Neural cell (in vitro differentiated cells): ENCODE data around the gene PPFIBP1. TPM values are rescaled to one million over a fixed set of nuclear protein-coding genes. Genes with fewer than 3 reads are reported as not detected.

ENCODE experiments used
- H2AFZ ChIP-seq: fragments of 200-600, 300-800 bp; sonication (generic), shearing (Covaris generic); 2 replicates; pipeline ENCODE4 v1.6.0; 2014; ENCODE audit warnings: low read depth, mild to moderate bottlenecking, antibody characterized with exemption, low read length, moderate library complexity
- H3F3A ChIP-seq: fragments of 200-600 bp; shearing (Covaris generic); 2 replicates; pipeline ENCODE4 v1.6.1; 2016; ENCODE audit warnings: mild to moderate bottlenecking, moderate library complexity, mixed read lengths, antibody characterized with exemption, low read length; ENCODE audit not compliant: insufficient read depth, poor library complexity, severe bottlenecking
- H3K27ac ChIP-seq: fragments of 200-600, 300-800 bp; sonication (generic), shearing (Covaris generic); 2 replicates; pipeline ENCODE4 v1.5.1; 2014; ENCODE audit warnings: mild to moderate bottlenecking, low read length, moderate library complexity
- H3K27me3 ChIP-seq: fragments of 300-800, 200-600 bp; sonication (generic), shearing (Covaris generic); 2 replicates; pipeline ENCODE4 v1.6.0; 2014; ENCODE audit warnings: mild to moderate bottlenecking, low read depth, low read length, moderate library complexity; ENCODE audit not compliant: insufficient read depth
- H3K36me3 ChIP-seq: fragments of 300-800, 200-600 bp; sonication (generic), shearing (Covaris generic); 2 replicates; pipeline ENCODE4 v1.5.1; 2014; ENCODE audit warnings: mild to moderate bottlenecking, antibody characterized with exemption, low read length, moderate library complexity; ENCODE audit not compliant: insufficient read depth
- H3K4me2 ChIP-seq: fragments of 300-800, 200-600 bp; sonication (generic), shearing (Covaris generic); 2 replicates; pipeline ENCODE4 v1.6.0; 2014; ENCODE audit warnings: mild to moderate bottlenecking, low read length
- H3K4me3 ChIP-seq: fragments of 300-800, 200-600 bp; sonication (generic), shearing (Covaris generic); 2 replicates; pipeline ENCODE4 v1.5.1; 2014; ENCODE audit warnings: mild to moderate bottlenecking, low read length, moderate library complexity
- H3K79me2 ChIP-seq: fragments of 200-600 bp; shearing (Covaris generic); replicated peaks from 2 replicates; pipeline ENCODE4 v1.6.0; 2014; ENCODE audit warnings: mild to moderate bottlenecking, low read length, moderate library complexity; ENCODE audit not compliant: insufficient read depth
- H3K9ac ChIP-seq: fragments of 300-800, 200-600 bp; sonication (generic), shearing (Covaris generic); 2 replicates; pipeline ENCODE4 v1.6.1; 2016; ENCODE audit warnings: mild to moderate bottlenecking, low read length, mixed read lengths
- H3K9me2 ChIP-seq: fragments of 200-600 bp; shearing (Covaris generic); 2 replicates; pipeline ENCODE4 v1.6.1; 2016; ENCODE audit warnings: mild to moderate bottlenecking, low read length, mixed read lengths; ENCODE audit not compliant: insufficient read depth
- H3K9me3 ChIP-seq: fragments of 200-600, 300-800 bp; sonication (generic), shearing (Covaris generic); 2 replicates; pipeline ENCODE4 v1.6.1; 2016; ENCODE audit warnings: mild to moderate bottlenecking, mixed run types, low read length, moderate library complexity, mixed read lengths
- H4K20me1 ChIP-seq: fragments of 200-600 bp; shearing (Covaris generic); 2 replicates; pipeline ENCODE4 v1.6.1; 2016; ENCODE audit warnings: mild to moderate bottlenecking, mixed run types; ENCODE audit not compliant: insufficient read depth
- EP300 ChIP-seq: fragments of 450-650 bp; conservative IDR thresholded peaks from 2 replicates; pipeline ENCODE4 v1.6.1; 2014; ENCODE audit warnings: antibody characterized with exemption, mild to moderate bottlenecking, moderate library complexity; ENCODE audit not compliant: poor library complexity, severe bottlenecking
- EZH2 ChIP-seq: fragments of 200-600, 300-800 bp; shearing (Covaris generic), sonication (generic); IDR thresholded peaks from 2 replicates; pipeline ENCODE4 v1.6.1; 2014; ENCODE audit warnings: antibody characterized with exemption, low read length, borderline replicate concordance, mild to moderate bottlenecking; ENCODE audit not compliant: insufficient read depth, poor library complexity, severe bottlenecking
- MXI1 ChIP-seq: fragments of 450-650 bp; conservative IDR thresholded peaks from 2 replicates; pipeline ENCODE4 v1.6.1; 2014; ENCODE audit warnings: antibody characterized with exemption, mild to moderate bottlenecking; ENCODE audit not compliant: poor library complexity, severe bottlenecking
- POLR2AphosphoS5 ChIP-seq: IDR thresholded peaks from 2 replicates; pipeline ENCODE4 v1.6.1; 2012
- RAD21 ChIP-seq: fragments of 450-650 bp; conservative IDR thresholded peaks from 2 replicates; pipeline ENCODE4 v1.6.1; 2014; ENCODE audit warnings: antibody characterized with exemption, mild to moderate bottlenecking, moderate library complexity
- SMC3 ChIP-seq: fragments of 450-650 bp; conservative IDR thresholded peaks from 2 replicates; pipeline ENCODE4 v1.6.1; 2014; ENCODE audit warnings: antibody characterized with exemption, mild to moderate bottlenecking, moderate library complexity; ENCODE audit not compliant: poor library complexity
- TAF1 ChIP-seq: IDR thresholded peaks from 2 replicates; pipeline ENCODE4 v1.6.1; 2012; ENCODE audit warnings: low read depth
- polyA plus RNA-seq: library from polyadenylated mRNA; depleted of rRNA; stranded (reverse); fragments of >200 nt; gene quantifications from 2 replicates; pipeline ENCODE4 v1.2.3, GENCODE V29; 2014
- TF ChIP-seq, protein P1 (sequence below): fragments of 450-650 bp; IDR thresholded peaks from 2 replicates; pipeline ENCODE4 v1.5.1; 2014; ENCODE audit warnings: antibody characterized with exemption, mild to moderate bottlenecking, moderate library complexity; ENCODE audit not compliant: poor library complexity, severe bottlenecking
- TF ChIP-seq, protein P2 (sequence below): IDR thresholded peaks from 2 replicates; pipeline ENCODE4 v1.6.1; 2012; ENCODE audit warnings: borderline replicate concordance

The PPFIBP1 gene
- polyA plus RNA-seq, 1 donor from 2014 or later = 30.2 TPM

DNA sequence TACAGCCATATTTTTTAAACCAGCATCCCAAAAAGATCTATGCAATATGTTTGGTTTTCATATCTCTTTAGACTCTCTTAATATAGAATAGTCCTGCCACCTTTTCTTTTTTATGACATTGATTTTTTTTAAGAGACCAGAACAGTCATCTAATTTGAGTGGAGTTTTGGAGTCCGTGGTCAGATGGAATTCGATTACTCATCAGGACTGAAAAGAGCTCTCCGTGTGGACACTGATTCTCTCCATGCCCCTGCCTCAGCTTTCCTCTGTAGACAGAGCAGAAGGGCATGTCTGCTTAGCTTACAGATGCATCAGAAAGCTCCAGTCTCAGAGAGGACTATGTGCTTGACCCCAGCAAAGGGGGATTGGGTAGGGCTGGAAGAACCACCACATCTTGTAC, 49.7 kb upstream of the PPFIBP1 start (continued):
- TF ChIP-seq SMC3 = no peak

DNA sequence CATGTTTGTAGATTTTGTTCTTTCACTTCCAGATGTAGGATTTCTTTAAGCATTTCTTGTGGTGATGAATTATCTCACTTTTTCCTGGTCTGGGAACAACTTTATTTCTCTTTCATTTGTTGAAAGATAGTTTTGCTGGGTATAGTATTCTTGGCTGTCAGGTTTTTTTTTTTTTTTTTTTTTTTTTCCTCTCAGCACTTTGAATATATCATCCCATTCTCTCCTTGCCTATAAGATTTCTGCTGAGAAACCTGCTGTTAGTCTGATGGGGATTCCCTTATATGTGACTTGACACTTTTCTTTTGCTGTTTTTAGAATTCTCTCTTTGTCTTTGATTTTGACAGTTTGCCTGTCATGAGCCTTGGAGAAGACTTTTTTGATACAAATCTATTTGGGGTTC, 47.0 kb upstream of the PPFIBP1 start:
- Histone ChIP-seq H3K9me2 (no peaks in the 10 kb centered on the region), H3K9ac (no peak overlapping the region), H3K27me3 (no peaks in the 10 kb centered on the region), H3K27ac (no peak overlapping the region), H3K4me3 (no peak overlapping the region), H3K9me3 (peaks cover 5% of the 10 kb centered on the region), H4K20me1 (no peaks in the 10 kb centered on the region), H3K79me2 (no peaks in the 10 kb centered on the region), H3K4me2 (no peak overlapping the region), H3K36me3 (no peaks in the 10 kb centered on the region), H2AFZ (no peak overlapping the region), H3F3A (no peaks in the 10 kb centered on the region)
- TF ChIP-seq EP300 (no peak), RAD21 (no peak), MXI1 (no peak), EZH2 (no peak), TAF1 (no peak), SMC3 (no peak), POLR2AphosphoS5 (no peak)
- TF ChIP-seq, protein P1, sequence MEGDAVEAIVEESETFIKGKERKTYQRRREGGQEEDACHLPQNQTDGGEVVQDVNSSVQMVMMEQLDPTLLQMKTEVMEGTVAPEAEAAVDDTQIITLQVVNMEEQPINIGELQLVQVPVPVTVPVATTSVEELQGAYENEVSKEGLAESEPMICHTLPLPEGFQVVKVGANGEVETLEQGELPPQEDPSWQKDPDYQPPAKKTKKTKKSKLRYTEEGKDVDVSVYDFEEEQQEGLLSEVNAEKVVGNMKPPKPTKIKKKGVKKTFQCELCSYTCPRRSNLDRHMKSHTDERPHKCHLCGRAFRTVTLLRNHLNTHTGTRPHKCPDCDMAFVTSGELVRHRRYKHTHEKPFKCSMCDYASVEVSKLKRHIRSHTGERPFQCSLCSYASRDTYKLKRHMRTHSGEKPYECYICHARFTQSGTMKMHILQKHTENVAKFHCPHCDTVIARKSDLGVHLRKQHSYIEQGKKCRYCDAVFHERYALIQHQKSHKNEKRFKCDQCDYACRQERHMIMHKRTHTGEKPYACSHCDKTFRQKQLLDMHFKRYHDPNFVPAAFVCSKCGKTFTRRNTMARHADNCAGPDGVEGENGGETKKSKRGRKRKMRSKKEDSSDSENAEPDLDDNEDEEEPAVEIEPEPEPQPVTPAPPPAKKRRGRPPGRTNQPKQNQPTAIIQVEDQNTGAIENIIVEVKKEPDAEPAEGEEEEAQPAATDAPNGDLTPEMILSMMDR = no peak
- TF ChIP-seq, protein P2, sequence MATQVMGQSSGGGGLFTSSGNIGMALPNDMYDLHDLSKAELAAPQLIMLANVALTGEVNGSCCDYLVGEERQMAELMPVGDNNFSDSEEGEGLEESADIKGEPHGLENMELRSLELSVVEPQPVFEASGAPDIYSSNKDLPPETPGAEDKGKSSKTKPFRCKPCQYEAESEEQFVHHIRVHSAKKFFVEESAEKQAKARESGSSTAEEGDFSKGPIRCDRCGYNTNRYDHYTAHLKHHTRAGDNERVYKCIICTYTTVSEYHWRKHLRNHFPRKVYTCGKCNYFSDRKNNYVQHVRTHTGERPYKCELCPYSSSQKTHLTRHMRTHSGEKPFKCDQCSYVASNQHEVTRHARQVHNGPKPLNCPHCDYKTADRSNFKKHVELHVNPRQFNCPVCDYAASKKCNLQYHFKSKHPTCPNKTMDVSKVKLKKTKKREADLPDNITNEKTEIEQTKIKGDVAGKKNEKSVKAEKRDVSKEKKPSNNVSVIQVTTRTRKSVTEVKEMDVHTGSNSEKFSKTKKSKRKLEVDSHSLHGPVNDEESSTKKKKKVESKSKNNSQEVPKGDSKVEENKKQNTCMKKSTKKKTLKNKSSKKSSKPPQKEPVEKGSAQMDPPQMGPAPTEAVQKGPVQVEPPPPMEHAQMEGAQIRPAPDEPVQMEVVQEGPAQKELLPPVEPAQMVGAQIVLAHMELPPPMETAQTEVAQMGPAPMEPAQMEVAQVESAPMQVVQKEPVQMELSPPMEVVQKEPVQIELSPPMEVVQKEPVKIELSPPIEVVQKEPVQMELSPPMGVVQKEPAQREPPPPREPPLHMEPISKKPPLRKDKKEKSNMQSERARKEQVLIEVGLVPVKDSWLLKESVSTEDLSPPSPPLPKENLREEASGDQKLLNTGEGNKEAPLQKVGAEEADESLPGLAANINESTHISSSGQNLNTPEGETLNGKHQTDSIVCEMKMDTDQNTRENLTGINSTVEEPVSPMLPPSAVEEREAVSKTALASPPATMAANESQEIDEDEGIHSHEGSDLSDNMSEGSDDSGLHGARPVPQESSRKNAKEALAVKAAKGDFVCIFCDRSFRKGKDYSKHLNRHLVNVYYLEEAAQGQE = no peak

DNA sequence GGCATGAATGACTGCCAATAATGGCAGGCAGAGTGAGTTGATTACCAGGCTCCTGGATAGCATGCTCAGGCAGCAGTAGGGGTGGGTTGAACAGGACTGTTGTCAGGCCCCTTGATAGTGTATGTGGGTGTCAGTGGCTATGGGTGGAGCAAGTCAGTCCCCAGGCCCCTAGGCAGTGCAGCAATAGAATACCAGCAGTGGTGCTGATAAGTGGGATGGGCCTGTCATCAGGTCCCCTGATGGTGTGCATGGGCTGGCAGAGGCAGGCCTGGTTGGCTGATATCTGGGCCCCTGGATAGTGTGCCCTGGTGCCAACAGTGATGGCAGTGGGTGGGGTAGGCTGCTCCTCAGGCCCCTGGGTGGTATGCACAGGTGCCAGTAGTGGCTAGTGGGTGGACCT, 45.1 kb upstream of the PPFIBP1 start:
- Histone ChIP-seq H3K9me3 (peaks cover 5% of the 10 kb centered on the region), H3K9me2 (no peaks in the 10 kb centered on the region), H4K20me1 (no peaks in the 10 kb centered on the region), H3K4me2 (no peak overlapping the region), H2AFZ (no peak overlapping the region), H3K27ac (no peak overlapping the region), H3K4me3 (no peak overlapping the region), H3F3A (no peaks in the 10 kb centered on the region), H3K9ac (no peak overlapping the region), H3K36me3 (no peaks in the 10 kb centered on the region), H3K27me3 (no peaks in the 10 kb centered on the region), H3K79me2 (no peaks in the 10 kb centered on the region)
- TF ChIP-seq TAF1 = no peak
- TF ChIP-seq POLR2AphosphoS5 = no peak
- no peak for TF ChIP-seq RAD21
- TF ChIP-seq, protein P1 = no peak
- TF ChIP-seq SMC3 = no peak
- TF ChIP-seq EP300 = no peak
- TF ChIP-seq, protein P2 = no peak
- no peak for TF ChIP-seq EZH2
- TF ChIP-seq MXI1 = no peak
